Ovary (tissue), 3 donors: Measurements from ENCODE around the gene KCNH5.

Source experiments
- POLR2A ChIP-seq: fragments of 450-650 bp; IDR thresholded peaks from one replicate; pipeline ENCODE4 v1.6.1; 2017; ENCODE audit warnings: antibody characterized with exemption, mild to moderate bottlenecking, moderate library complexity
- TF ChIP-seq, protein P1 (sequence below), 3 donors: fragments of 450-650 bp in 2 of 3; fragments of 200-600 bp in 1 of 3; IDR thresholded peaks; one replicate each; pipeline versions ENCODE4 v1.5.1 to v1.8.0; 2016 to 2022; ENCODE audit warnings: antibody characterized with exemption in 3 of 3, mild to moderate bottlenecking in 1 of 3
- donor health status: DM: no; HTN: no; CAD: no.

GRCh38 chr14:63009495-63009894, 35.8 kb downstream of the KCNH5 start:
- TF ChIP-seq POLR2A: no peak
- TF ChIP-seq, protein P1, sequence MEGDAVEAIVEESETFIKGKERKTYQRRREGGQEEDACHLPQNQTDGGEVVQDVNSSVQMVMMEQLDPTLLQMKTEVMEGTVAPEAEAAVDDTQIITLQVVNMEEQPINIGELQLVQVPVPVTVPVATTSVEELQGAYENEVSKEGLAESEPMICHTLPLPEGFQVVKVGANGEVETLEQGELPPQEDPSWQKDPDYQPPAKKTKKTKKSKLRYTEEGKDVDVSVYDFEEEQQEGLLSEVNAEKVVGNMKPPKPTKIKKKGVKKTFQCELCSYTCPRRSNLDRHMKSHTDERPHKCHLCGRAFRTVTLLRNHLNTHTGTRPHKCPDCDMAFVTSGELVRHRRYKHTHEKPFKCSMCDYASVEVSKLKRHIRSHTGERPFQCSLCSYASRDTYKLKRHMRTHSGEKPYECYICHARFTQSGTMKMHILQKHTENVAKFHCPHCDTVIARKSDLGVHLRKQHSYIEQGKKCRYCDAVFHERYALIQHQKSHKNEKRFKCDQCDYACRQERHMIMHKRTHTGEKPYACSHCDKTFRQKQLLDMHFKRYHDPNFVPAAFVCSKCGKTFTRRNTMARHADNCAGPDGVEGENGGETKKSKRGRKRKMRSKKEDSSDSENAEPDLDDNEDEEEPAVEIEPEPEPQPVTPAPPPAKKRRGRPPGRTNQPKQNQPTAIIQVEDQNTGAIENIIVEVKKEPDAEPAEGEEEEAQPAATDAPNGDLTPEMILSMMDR (IDR thresholded peaks at IDR 0.05): no peak
